ENCODE data around the gene BRIP1. TPM values are rescaled to one million over a fixed set of nuclear protein-coding genes. Genes with fewer than 3 reads are reported as not detected.

BRIP1 gene
- total and polyA plus RNA-seq, 2 experiments from 2014 or later: 2.2 to 4.0 TPM

GRCh38 chr17:61746248-61746985 lies 116.9 kb downstream of the BRIP1 start:
- no peak overlapping the region for H3K4me2 ChIP-seq (ENCODE audit: unreplicated experiment)
- no peaks in the 10 kb centered on the region for H3F3A ChIP-seq (ENCODE audit: insufficient read depth)
- no peak overlapping the region for H2AFZ ChIP-seq
- H3K4me1 ChIP-seq (ENCODE audit: insufficient read depth): no peaks in the 10 kb centered on the region
- in situ Hi-C loops (cut with MboI): no loop called here
- no peaks in the 10 kb centered on the region for H3K9me3 ChIP-seq (ENCODE audit: low read depth)
- H3K9ac ChIP-seq: no peak overlapping the region
- WGBS, 2 experiments (ENCODE audit: low coverage in 1 of 2, low lambda C conversion rate in 2 of 2, missing lambda C conversion rate in 2 of 2): 96 to 100% methylated on average over 3 of the region's 3 CpGs
- TF ChIP-seq EZH2 (IDR thresholded peaks at IDR 0.05; ENCODE audit: insufficient read depth, poor library complexity, severe bottlenecking): no peak
- TF ChIP-seq EZH2phosphoT487 (IDR thresholded peaks at IDR 0.05; ENCODE audit: insufficient read depth, low read depth): no peak
- H3K4me3 ChIP-seq: no peak overlapping the region
- H3K27ac ChIP-seq: no peak overlapping the region
- no peaks in the 10 kb centered on the region for H3K9me2 ChIP-seq (ENCODE audit: insufficient read depth)
- H3K27me3 ChIP-seq (replicated peaks; ENCODE audit: insufficient read depth): no peaks in the 10 kb centered on the region
- H3K79me2 ChIP-seq (ENCODE audit: insufficient read depth): no peaks in the 10 kb centered on the region
- no peaks in the 10 kb centered on the region for H4K20me1 ChIP-seq (ENCODE audit: insufficient read depth)
- H3K36me3 ChIP-seq (ENCODE audit: low read depth): no peaks in the 10 kb centered on the region
- DNase-seq: no peak

- Histone ChIP-seq H3K9me2 (ENCODE audit: insufficient read depth) (no peaks in the 10 kb centered on the region), H3K4me1 (ENCODE audit: insufficient read depth) (no peaks in the 10 kb centered on the region), H3K27ac (no peak overlapping the region), H3K4me3 (no peak overlapping the region), H4K20me1 (ENCODE audit: insufficient read depth) (no peaks in the 10 kb centered on the region), H3K27me3 (replicated peaks; ENCODE audit: insufficient read depth) (no peaks in the 10 kb centered on the region), H3K36me3 (ENCODE audit: low read depth) (no peaks in the 10 kb centered on the region), H3K9me3 (ENCODE audit: low read depth) (no peaks in the 10 kb centered on the region), H3K9ac (no peak overlapping the region), H3K79me2 (ENCODE audit: insufficient read depth) (no peaks in the 10 kb centered on the region), H2AFZ (no peak overlapping the region), H3K4me2 (ENCODE audit: unreplicated experiment) (no peak overlapping the region), H3F3A (ENCODE audit: insufficient read depth) (no peaks in the 10 kb centered on the region)
- in situ Hi-C loops (cut with MboI): no loop called here
- no peak for TF ChIP-seq EZH2 (IDR thresholded peaks at IDR 0.05; ENCODE audit: insufficient read depth, poor library complexity, severe bottlenecking)
- no peak for TF ChIP-seq EZH2phosphoT487 (IDR thresholded peaks at IDR 0.05; ENCODE audit: insufficient read depth, low read depth)
- no peak for DNase-seq
Observed at GRCh38 chr17:61744804-61745203, 118.5 kb downstream of the BRIP1 start.

- in situ Hi-C loops (cut with MboI): no loop called here
- WGBS, 2 experiments (ENCODE audit: low coverage in 1 of 2, low lambda C conversion rate in 2 of 2, missing lambda C conversion rate in 2 of 2): 85 to 86% methylated on average over 3 of the region's 3 CpGs
- no peaks in the 10 kb centered on the region for H3K9me3 ChIP-seq (ENCODE audit: low read depth)
- no peaks in the 10 kb centered on the region for H4K20me1 ChIP-seq (ENCODE audit: insufficient read depth)
- no peaks in the 10 kb centered on the region for H3K4me1 ChIP-seq (ENCODE audit: insufficient read depth)
- H3K9me2 ChIP-seq (ENCODE audit: insufficient read depth): no peaks in the 10 kb centered on the region
- no peak for DNase-seq
- H3K27me3 ChIP-seq (replicated peaks; ENCODE audit: insufficient read depth): no peaks in the 10 kb centered on the region
- no peaks in the 10 kb centered on the region for H3F3A ChIP-seq (ENCODE audit: insufficient read depth)
- no peak overlapping the region for H3K4me3 ChIP-seq
- no peak overlapping the region for H3K9ac ChIP-seq
- no peaks in the 10 kb centered on the region for H3K36me3 ChIP-seq (ENCODE audit: low read depth)
- TF ChIP-seq EZH2phosphoT487 (IDR thresholded peaks at IDR 0.05; ENCODE audit: insufficient read depth, low read depth): no peak
- no peak for TF ChIP-seq EZH2 (IDR thresholded peaks at IDR 0.05; ENCODE audit: insufficient read depth, poor library complexity, severe bottlenecking)
- H3K27ac ChIP-seq: no peak overlapping the region
- H3K79me2 ChIP-seq (ENCODE audit: insufficient read depth): no peaks in the 10 kb centered on the region
- no peak overlapping the region for H3K4me2 ChIP-seq (ENCODE audit: unreplicated experiment)
- H2AFZ ChIP-seq: no peak overlapping the region
Observed at GRCh38 chr17:61744252-61744651, 119.1 kb downstream of the BRIP1 start.

GRCh38 chr17:61743766-61744165 lies 119.6 kb downstream of the BRIP1 start:
- no peaks in the 10 kb centered on the region for H3K27me3 ChIP-seq (replicated peaks; ENCODE audit: insufficient read depth)
- no peaks in the 10 kb centered on the region for H3K9me3 ChIP-seq (ENCODE audit: low read depth)
- H3K9ac ChIP-seq: no peak overlapping the region
- H3K4me3 ChIP-seq: no peak overlapping the region
- H3K79me2 ChIP-seq (ENCODE audit: insufficient read depth): no peaks in the 10 kb centered on the region
- no peaks in the 10 kb centered on the region for H3K4me1 ChIP-seq (ENCODE audit: insufficient read depth)
- no peaks in the 10 kb centered on the region for H4K20me1 ChIP-seq (ENCODE audit: insufficient read depth)
- no peak for TF ChIP-seq EZH2 (IDR thresholded peaks at IDR 0.05; ENCODE audit: insufficient read depth, poor library complexity, severe bottlenecking)
- TF ChIP-seq EZH2phosphoT487 (IDR thresholded peaks at IDR 0.05; ENCODE audit: insufficient read depth, low read depth): no peak
- H3K36me3 ChIP-seq (ENCODE audit: low read depth): no peaks in the 10 kb centered on the region
- H3K27ac ChIP-seq: no peak overlapping the region
- WGBS, 2 experiments (ENCODE audit: low coverage in 1 of 2, low lambda C conversion rate in 2 of 2, missing lambda C conversion rate in 2 of 2): 97 to 98% methylated on average over 6 of the region's 6 CpGs
- no peak overlapping the region for H2AFZ ChIP-seq
- H3F3A ChIP-seq (ENCODE audit: insufficient read depth): no peaks in the 10 kb centered on the region
- no peak for DNase-seq
- in situ Hi-C loops (cut with MboI): no loop called here
- no peaks in the 10 kb centered on the region for H3K9me2 ChIP-seq (ENCODE audit: insufficient read depth)
- H3K4me2 ChIP-seq (ENCODE audit: unreplicated experiment): no peak overlapping the region

GRCh38 chr17:61739002-61739401 lies 124.3 kb downstream of the BRIP1 start:
- no peak for DNase-seq
- Histone ChIP-seq H3K4me1 (ENCODE audit: insufficient read depth) (no peaks in the 10 kb centered on the region), H3K4me3 (no peak overlapping the region), H3K27me3 (replicated peaks; ENCODE audit: insufficient read depth) (no peaks in the 10 kb centered on the region), H3K4me2 (ENCODE audit: unreplicated experiment) (no peak overlapping the region), H3K9me2 (ENCODE audit: insufficient read depth) (no peaks in the 10 kb centered on the region), H3K79me2 (ENCODE audit: insufficient read depth) (no peaks in the 10 kb centered on the region), H4K20me1 (ENCODE audit: insufficient read depth) (no peaks in the 10 kb centered on the region), H3K9me3 (ENCODE audit: low read depth) (no peaks in the 10 kb centered on the region), H3K9ac (no peak overlapping the region), H3K27ac (no peak overlapping the region), H3F3A (ENCODE audit: insufficient read depth) (no peaks in the 10 kb centered on the region), H3K36me3 (ENCODE audit: low read depth) (no peaks in the 10 kb centered on the region), H2AFZ (no peak overlapping the region)
- in situ Hi-C loops (cut with MboI): no loop called here
- TF ChIP-seq EZH2phosphoT487 (IDR thresholded peaks at IDR 0.05; ENCODE audit: insufficient read depth, low read depth): no peak
- no peak for TF ChIP-seq EZH2 (IDR thresholded peaks at IDR 0.05; ENCODE audit: insufficient read depth, poor library complexity, severe bottlenecking)

All from GM23248 (cell line).